HL-60 (cell line): Measurements from ENCODE around the gene ARHGAP33.

Experiments
- CTCF ChIP-seq: IDR thresholded peaks from one replicate; pipeline ENCODE4 v1.5.1; 2011; ENCODE audit warnings: low read length, control low read depth, inconsistent platforms; ENCODE audit not compliant: insufficient read depth
- GABPA ChIP-seq: IDR thresholded peaks from 2 replicates; pipeline ENCODE4 v1.6.1; 2012; ENCODE audit warnings: low read depth
- POLR2AphosphoS5 ChIP-seq: IDR thresholded peaks from 2 replicates; pipeline ENCODE4 v1.6.1; 2012; ENCODE audit warnings: low read depth
- REST ChIP-seq: IDR thresholded peaks from 2 replicates; pipeline ENCODE4 v1.6.1; 2012; ENCODE audit warnings: low read depth; ENCODE audit not compliant: insufficient replicate concordance
- SPI1 ChIP-seq: IDR thresholded peaks from 2 replicates; pipeline ENCODE4 v1.6.1; 2012; ENCODE audit warnings: low read depth, mild to moderate bottlenecking, borderline replicate concordance

GRCh38 chr19:35816262-35816661 is 40.9 kb downstream of the ARHGAP33 start:
- TF ChIP-seq CTCF (no peak), REST (no peak), GABPA (no peak), POLR2AphosphoS5 (no peak), SPI1 (no peak)
